ENCODE results near the gene STARD4.
A peak's percentile ranks its signal among the peaks of the same experiment; 100 is the strongest.

Gene STARD4

GRCh38 chr5:111512375-111513130 is at the start of gene STARD4:
STARD4 (minus strand) TSS chr5:111512535; CDS start chr5:111507433, 5,102 bp downstream.
- DNase-seq (ENCODE audit: low read depth) = peak; percentile 80

- DNase-seq (ENCODE audit: low read depth) = no peak
Measured at GRCh38 chr5:111559680-111560079, 47.3 kb upstream of the STARD4 start.

GRCh38 chr5:111557686-111558085 is 45.4 kb upstream of the STARD4 start:
- no peak for DNase-seq (ENCODE audit: low read depth)

- no peak for DNase-seq (ENCODE audit: low read depth)
Measured at GRCh38 chr5:111557111-111557510, 44.8 kb upstream of the STARD4 start.

GRCh38 chr5:111556501-111556900 is 44.2 kb upstream of the STARD4 start:
- DNase-seq (ENCODE audit: low read depth) = no peak

- DNase-seq (ENCODE audit: low read depth) = no peak
Measured at GRCh38 chr5:111555760-111556159, 43.4 kb upstream of the STARD4 start.

- DNase-seq (ENCODE audit: low read depth) = no peak
Measured at GRCh38 chr5:111553868-111554267, 41.5 kb upstream of the STARD4 start.

- DNase-seq (ENCODE audit: low read depth) = no peak
Measured at GRCh38 chr5:111552896-111553295, 40.6 kb upstream of the STARD4 start.

GRCh38 chr5:111552492-111552891 is 40.2 kb upstream of the STARD4 start:
- no peak for DNase-seq (ENCODE audit: low read depth)

GRCh38 chr5:111551569-111552275 is 39.4 kb upstream of the STARD4 start:
- DNase-seq (ENCODE audit: low read depth) = no peak

GRCh38 chr5:111551161-111551560 is 38.8 kb upstream of the STARD4 start:
- no peak for DNase-seq (ENCODE audit: low read depth)

GRCh38 chr5:111550282-111551020 is 38.1 kb upstream of the STARD4 start:
- DNase-seq (ENCODE audit: low read depth) = peak; percentile 96

- DNase-seq (ENCODE audit: low read depth) = no peak
Measured at GRCh38 chr5:111548992-111549649, 36.8 kb upstream of the STARD4 start.

GRCh38 chr5:111548348-111548950 is 36.1 kb upstream of the STARD4 start:
- no peak for DNase-seq (ENCODE audit: low read depth)

- no peak for DNase-seq (ENCODE audit: low read depth)
Measured at GRCh38 chr5:111545031-111545430, 32.7 kb upstream of the STARD4 start.

GRCh38 chr5:111537141-111538024 is 25.0 kb upstream of the STARD4 start:
- no peak for DNase-seq (ENCODE audit: low read depth)

GRCh38 chr5:111535879-111536549 is 23.7 kb upstream of the STARD4 start:
- no peak for DNase-seq (ENCODE audit: low read depth)

GRCh38 chr5:111532886-111533582 is 20.7 kb upstream of the STARD4 start:
- DNase-seq (ENCODE audit: low read depth) = no peak

GRCh38 chr5:111530298-111530740 is 18.0 kb upstream of the STARD4 start:
- no peak for DNase-seq (ENCODE audit: low read depth)

GRCh38 chr5:111528056-111528455 is 15.7 kb upstream of the STARD4 start:
- no peak for DNase-seq (ENCODE audit: low read depth)
